CD4-positive, CD25-positive, alpha-beta regulatory T cell (primary cell): ENCODE measurements around the gene TOLLIP. TPM values are rescaled to one million over a fixed set of nuclear protein-coding genes. Genes with fewer than 3 reads are reported as not detected.

Source experiments
- ATAC-seq, 2 donors: fragments of 150-1000 bp; cut with Tn5 transposase; one replicate each; pipeline ENCODE4 v1.10.0; 2021; ENCODE audit warnings: low read depth in 2 of 2, moderate number of reproducible peaks in 2 of 2, moderate library complexity in 1 of 2
- DNase-seq, 3 donors: peaks; one replicate each; pipeline versions ENCODE4 v3.0.0 to v3.0.0-alpha.2; 2012 to 2022; ENCODE audit warnings: mixed read lengths in 1 of 3
- H3K27ac ChIP-seq: one replicate; pipeline ENCODE4 v1.7.0; 2013; ENCODE audit warnings: mild to moderate bottlenecking, low read length; ENCODE audit not compliant: insufficient read depth, poor library complexity, severe bottlenecking
- H3K27me3 ChIP-seq: one replicate; pipeline ENCODE4 v1.7.0; 2013; ENCODE audit warnings: low read length; ENCODE audit not compliant: control insufficient read depth, insufficient read depth
- H3K36me3 ChIP-seq: one replicate; pipeline ENCODE4 v1.7.0; 2013; ENCODE audit warnings: mild to moderate bottlenecking, low read length, moderate library complexity; ENCODE audit not compliant: control insufficient read depth, insufficient read depth
- H3K4me1 ChIP-seq: 2 replicates; pipeline ENCODE4 v1.7.0; 2013; ENCODE audit warnings: mild to moderate bottlenecking, low read length; ENCODE audit not compliant: insufficient read depth, control insufficient read depth, poor library complexity, severe bottlenecking
- H3K4me3 ChIP-seq: one replicate; pipeline ENCODE4 v1.7.0; 2013; ENCODE audit warnings: low read depth, mild to moderate bottlenecking, low read length, moderate library complexity
- H3K9me3 ChIP-seq, 2 experiments: 1 replicate in 1 of 2; 2 replicates in 1 of 2; pipeline ENCODE4 v1.7.0; 2013; ENCODE audit warnings: low read length in 2 of 2, mild to moderate bottlenecking in 1 of 2, moderate library complexity in 1 of 2; ENCODE audit not compliant: control insufficient read depth in 2 of 2
- H3K27ac Mint-ChIP-seq, 3 donors: one replicate each; pipeline ENCODE4 v1.8.0; 2020 to 2022; ENCODE audit warnings: mild to moderate bottlenecking in 3 of 3, mixed read lengths in 3 of 3, moderate library complexity in 2 of 3
- H3K27me3 Mint-ChIP-seq: one replicate; pipeline ENCODE4 v1.8.0; 2022; ENCODE audit warnings: mild to moderate bottlenecking, mixed read lengths
- H3K36me3 Mint-ChIP-seq: one replicate; pipeline ENCODE4 v1.8.0; 2020; ENCODE audit warnings: mixed read lengths
- H3K4me1 Mint-ChIP-seq, 4 donors: one replicate each; pipeline ENCODE4 v1.8.0; 2020 to 2022; ENCODE audit warnings: mixed read lengths in 4 of 4, mild to moderate bottlenecking in 1 of 4
- H3K4me3 Mint-ChIP-seq, 4 donors: one replicate each; pipeline ENCODE4 v1.8.0; 2020 to 2022; ENCODE audit warnings: mild to moderate bottlenecking in 4 of 4, mixed read lengths in 4 of 4, moderate library complexity in 3 of 4
- H3K9me3 Mint-ChIP-seq, 7 donors: one replicate each; pipeline ENCODE4 v1.8.0; 2020 to 2022; ENCODE audit warnings: mixed read lengths in 7 of 7, mild to moderate bottlenecking in 3 of 7, moderate library complexity in 2 of 7
- polyA plus RNA-seq, 4 donors: library from polyadenylated mRNA; unstranded; fragments of 300-500 nt; fragmentation: Illumina TruSeq; gene quantifications; one replicate each; pipeline ENCODE4 v1.2.3, GENCODE V29; 2021
- total RNA-seq: library from RNA; stranded (reverse); gene quantifications from one replicate; pipeline ENCODE4 v1.2.3, GENCODE V29; 2022

The TOLLIP gene
- total and polyA plus RNA-seq, 5 donors from 2014 or later = 25.3 to 60.0 (median 30.8) TPM

GRCh38 chr11:1302041-1302460 is 7.4 kb downstream of the TOLLIP start:
- Mint-ChIP-seq H3K4me1 (peaks cover 12 to 56% (median 17%) of the 10 kb centered on the region in 4 donors), H3K4me3 (no peak overlapping the region), H3K27me3 (no peaks in the 10 kb centered on the region), H3K36me3 (peaks cover 9% of the 10 kb centered on the region), H3K27ac (no peak overlapping the region), H3K9me3 (peaks cover 0 to 1% (median 0%) of the 10 kb centered on the region in 7 donors)
- Histone ChIP-seq H3K4me3 (no peak overlapping the region), H3K9me3 (no peaks in the 10 kb centered on the region), H3K4me1 (peaks cover 3% of the 10 kb centered on the region), H3K36me3 (peaks cover 11% of the 10 kb centered on the region), H3K27ac (no peak overlapping the region), H3K27me3 (no peaks in the 10 kb centered on the region)
- ATAC-seq (no peak), DNase-seq (no peak)

GRCh38 chr11:1301220-1302000 is 8.0 kb downstream of the TOLLIP start:
- H3K27ac ChIP-seq = no peak overlapping the region
- DNase-seq (peak in 1 of 3 donors; percentile 0), ATAC-seq (no peak)
- Mint-ChIP-seq H3K27ac (peak overlapping the region in 1 of 3 donors; percentile 60), H3K27me3 (no peaks in the 10 kb centered on the region), H3K4me3 (no peak overlapping the region), H3K4me1 (peaks cover 11 to 50% (median 14%) of the 10 kb centered on the region in 4 donors), H3K36me3 (peaks cover 9% of the 10 kb centered on the region), H3K9me3 (peaks cover 0 to 1% (median 0%) of the 10 kb centered on the region in 7 donors)
- no peak overlapping the region for H3K4me3 ChIP-seq
- no peaks in the 10 kb centered on the region for H3K4me1 ChIP-seq
- H3K36me3 ChIP-seq = peaks cover 11% of the 10 kb centered on the region
- H3K9me3 ChIP-seq = no peaks in the 10 kb centered on the region
- no peaks in the 10 kb centered on the region for H3K27me3 ChIP-seq

- peaks cover 9% of the 10 kb centered on the region for H3K36me3 Mint-ChIP-seq
- H3K4me1 Mint-ChIP-seq = peaks cover 7 to 43% (median 14%) of the 10 kb centered on the region in 4 donors
- H3K27me3 ChIP-seq = no peaks in the 10 kb centered on the region
- DNase-seq (no peak), ATAC-seq (no peak)
- H3K9me3 ChIP-seq = no peaks in the 10 kb centered on the region
- H3K36me3 ChIP-seq = peaks cover 11% of the 10 kb centered on the region
- H3K27ac Mint-ChIP-seq = no peak overlapping the region
- no peaks in the 10 kb centered on the region for H3K4me1 ChIP-seq
- H3K27me3 Mint-ChIP-seq = no peaks in the 10 kb centered on the region
- H3K4me3 ChIP-seq = no peak overlapping the region
- H3K9me3 Mint-ChIP-seq = peaks cover 0 to 1% (median 0%) of the 10 kb centered on the region in 7 donors
- no peak overlapping the region for H3K27ac ChIP-seq
- H3K4me3 Mint-ChIP-seq = no peak overlapping the region
These were observed 8.8 kb downstream of the TOLLIP start for GRCh38 chr11:1300569-1301187.

- H3K4me3 Mint-ChIP-seq = no peak overlapping the region
- Histone ChIP-seq H3K36me3 (peaks cover 15% of the 10 kb centered on the region), H3K4me3 (no peak overlapping the region), H3K27ac (no peak overlapping the region), H3K9me3 (no peaks in the 10 kb centered on the region), H3K4me1 (no peaks in the 10 kb centered on the region), H3K27me3 (no peaks in the 10 kb centered on the region)
- peaks cover 0 to 1% (median 0%) of the 10 kb centered on the region in 7 donors for H3K9me3 Mint-ChIP-seq
- ATAC-seq (no peak), DNase-seq (no peak)
- H3K27me3 Mint-ChIP-seq = no peaks in the 10 kb centered on the region
- H3K4me1 Mint-ChIP-seq = peaks cover 7 to 37% (median 13%) of the 10 kb centered on the region in 4 donors
- H3K36me3 Mint-ChIP-seq = peaks cover 9% of the 10 kb centered on the region
- H3K27ac Mint-ChIP-seq = no peak overlapping the region
These were observed 9.3 kb downstream of the TOLLIP start for GRCh38 chr11:1300121-1300520.

GRCh38 chr11:1299621-1300020 is 9.8 kb downstream of the TOLLIP start:
- ATAC-seq (no peak), DNase-seq (no peak)
- Mint-ChIP-seq H3K27me3 (no peaks in the 10 kb centered on the region), H3K4me1 (peaks cover 7 to 33% (median 9%) of the 10 kb centered on the region in 4 donors), H3K9me3 (peaks cover 0 to 1% (median 0%) of the 10 kb centered on the region in 7 donors), H3K4me3 (no peak overlapping the region), H3K27ac (no peak overlapping the region), H3K36me3 (peaks cover 5% of the 10 kb centered on the region)
- H3K4me1 ChIP-seq = no peaks in the 10 kb centered on the region
- H3K27me3 ChIP-seq = no peaks in the 10 kb centered on the region
- no peak overlapping the region for H3K27ac ChIP-seq
- H3K9me3 ChIP-seq = no peaks in the 10 kb centered on the region
- peaks cover 14% of the 10 kb centered on the region for H3K36me3 ChIP-seq
- H3K4me3 ChIP-seq = no peak overlapping the region

GRCh38 chr11:1298695-1299492 is 10.5 kb downstream of the TOLLIP start:
- no peaks in the 10 kb centered on the region for H3K27me3 Mint-ChIP-seq
- H3K27me3 ChIP-seq = no peaks in the 10 kb centered on the region

GRCh38 chr11:1297576-1298473 is 11.6 kb downstream of the TOLLIP start:
- Histone ChIP-seq H3K27ac (no peak overlapping the region), H3K4me3 (no peak overlapping the region), H3K4me1 (no peaks in the 10 kb centered on the region), H3K36me3 (peaks cover 21% of the 10 kb centered on the region), H3K9me3 (no peaks in the 10 kb centered on the region), H3K27me3 (no peaks in the 10 kb centered on the region)
- no peak overlapping the region for H3K4me3 Mint-ChIP-seq
- no peak overlapping the region for H3K27ac Mint-ChIP-seq
- DNase-seq (no peak), ATAC-seq (no peak)
- H3K4me1 Mint-ChIP-seq = peaks cover 7 to 22% (median 8%) of the 10 kb centered on the region in 4 donors
- no peaks in the 10 kb centered on the region for H3K9me3 Mint-ChIP-seq
- peaks cover 2% of the 10 kb centered on the region for H3K36me3 Mint-ChIP-seq
- no peaks in the 10 kb centered on the region for H3K27me3 Mint-ChIP-seq

More at GRCh38 chr11:1298695-1299492, 10.5 kb downstream of the TOLLIP start:
- Histone ChIP-seq H3K4me1 (no peaks in the 10 kb centered on the region), H3K36me3 (peaks cover 15% of the 10 kb centered on the region), H3K27ac (no peak overlapping the region), H3K9me3 (no peaks in the 10 kb centered on the region), H3K4me3 (no peak overlapping the region)
- no peaks in the 10 kb centered on the region for H3K9me3 Mint-ChIP-seq
- no peak overlapping the region for H3K4me3 Mint-ChIP-seq
- peaks cover 7 to 29% (median 9%) of the 10 kb centered on the region in 4 donors for H3K4me1 Mint-ChIP-seq
- ATAC-seq (no peak), DNase-seq (no peak)
- peaks cover 5% of the 10 kb centered on the region for H3K36me3 Mint-ChIP-seq
- no peak overlapping the region for H3K27ac Mint-ChIP-seq
